ENCODE results near the gene SMARCE1.
"Not testable (repeated sequence)": the region's sequence is repeated elsewhere in the genome, so short reads cannot be mapped to it uniquely, and the experiment has no call there.

The SMARCE1 gene

GRCh38 chr17:40610359-40610758 is 37.3 kb downstream of the SMARCE1 start:
- no peak for DNase-seq (ENCODE audit: low spot score)

- DNase-seq (ENCODE audit: low spot score) = no peak
Measured at GRCh38 chr17:40608061-40608581, 39.5 kb downstream of the SMARCE1 start.

- no peak for DNase-seq (ENCODE audit: low spot score)
Measured at GRCh38 chr17:40607641-40608040, 40.0 kb downstream of the SMARCE1 start.

- no peak for DNase-seq (ENCODE audit: low spot score)
Measured at GRCh38 chr17:40606548-40607353, 40.9 kb downstream of the SMARCE1 start.

GRCh38 chr17:40605306-40605705 is 42.3 kb downstream of the SMARCE1 start:
- no peak for DNase-seq (ENCODE audit: low spot score)

GRCh38 chr17:40604327-40605080 is 43.1 kb downstream of the SMARCE1 start:
- no peak for DNase-seq (ENCODE audit: low spot score)

GRCh38 chr17:40602445-40603443 is 44.9 kb downstream of the SMARCE1 start:
- DNase-seq (ENCODE audit: low spot score) = no peak

GRCh38 chr17:40600486-40601046 is 47.1 kb downstream of the SMARCE1 start:
- no peak for DNase-seq (ENCODE audit: low spot score)

- no peak for DNase-seq (ENCODE audit: low spot score)
Measured at GRCh38 chr17:40599468-40599763, 48.2 kb downstream of the SMARCE1 start.

GRCh38 chr17:40598619-40599467 is 48.8 kb downstream of the SMARCE1 start:
- no peak for DNase-seq (ENCODE audit: low spot score)

GRCh38 chr17:40598301-40598618 is 49.4 kb downstream of the SMARCE1 start:
- no peak for DNase-seq (ENCODE audit: low spot score)

- DNase-seq (ENCODE audit: low spot score) = no peak
Measured at GRCh38 chr17:40597556-40598300, 49.9 kb downstream of the SMARCE1 start.

GRCh38 chr17:40597156-40597555 is 50.5 kb downstream of the SMARCE1 start:
- DNase-seq (ENCODE audit: low spot score) = no peak

GRCh38 chr17:40596261-40596919 is 51.2 kb downstream of the SMARCE1 start:
- no peak for DNase-seq (ENCODE audit: low spot score)

- no peak for DNase-seq (ENCODE audit: low spot score)
Measured at GRCh38 chr17:40590742-40591141, 56.9 kb downstream of the SMARCE1 start.

- DNase-seq (ENCODE audit: low spot score) = no peak
Measured at GRCh38 chr17:40588552-40588951, 59.1 kb downstream of the SMARCE1 start.

GRCh38 chr17:40586264-40586663 is 61.4 kb downstream of the SMARCE1 start:
- not testable (repeated sequence) for DNase-seq (ENCODE audit: low spot score)

GRCh38 chr17:40584950-40585349 is 62.7 kb downstream of the SMARCE1 start:
- DNase-seq (ENCODE audit: low spot score) = not testable (repeated sequence)

GRCh38 chr17:40582328-40582901 is 65.2 kb downstream of the SMARCE1 start:
- DNase-seq (ENCODE audit: low spot score) = no peak
